Loucy (cell line): ENCODE results near the gene MLST8.

Source experiments
- H2AFZ ChIP-seq: fragments of 200-600 bp; sonication (generic); 2 replicates; pipeline ENCODE4 v1.6.0; 2016; ENCODE audit warnings: antibody characterized with exemption, mild to moderate bottlenecking, low read length, moderate library complexity
- H3F3A ChIP-seq: fragments of 200-600 bp; 2 replicates; pipeline ENCODE4 v1.6.0; 2016; ENCODE audit warnings: antibody characterized with exemption, low read depth, mild to moderate bottlenecking
- H3K27me3 ChIP-seq: fragments of 200-600 bp; sonication (generic); 2 replicates; pipeline ENCODE4 v1.6.1; 2014; ENCODE audit warnings: low read length, mild to moderate bottlenecking; ENCODE audit not compliant: insufficient read depth, poor library complexity, severe bottlenecking
- H3K36me3 ChIP-seq: fragments of 200-600 bp; sonication (generic); 2 replicates; pipeline ENCODE4 v1.6.1; 2016; ENCODE audit warnings: low read length; ENCODE audit not compliant: insufficient read depth
- H3K4me1 ChIP-seq: fragments of 200-600 bp; sonication (generic); 2 replicates; pipeline ENCODE4 v1.5.1; 2014; ENCODE audit warnings: low read length, mild to moderate bottlenecking; ENCODE audit not compliant: insufficient read depth, poor library complexity, severe bottlenecking
- H3K4me2 ChIP-seq: fragments of 200-600 bp; sonication (generic); 2 replicates; pipeline ENCODE4 v1.6.0; 2014; ENCODE audit warnings: antibody characterized with exemption, low read length, low read depth, mild to moderate bottlenecking; ENCODE audit not compliant: poor library complexity, severe bottlenecking
- H3K4me3 ChIP-seq: fragments of 200-600 bp; sonication (generic); 2 replicates; pipeline ENCODE4 v1.5.1; 2014; ENCODE audit warnings: low read length, mild to moderate bottlenecking, mixed read lengths; ENCODE audit not compliant: poor library complexity, severe bottlenecking
- H3K79me2 ChIP-seq: fragments of 200-600 bp; sonication (generic); 2 replicates; pipeline ENCODE4 v1.6.1; 2014; ENCODE audit warnings: low read length; ENCODE audit not compliant: insufficient read depth
- H3K9ac ChIP-seq: fragments of 200-600 bp; sonication (generic); 2 replicates; pipeline ENCODE4 v1.6.0; 2014; ENCODE audit warnings: mild to moderate bottlenecking, low read depth, low read length, moderate library complexity; ENCODE audit not compliant: poor library complexity, severe bottlenecking
- H3K9me2 ChIP-seq: fragments of 200-600 bp; sonication (generic); replicated peaks from 2 replicates; pipeline ENCODE4 v1.6.1; 2016; ENCODE audit warnings: low read depth, low read length, mixed read lengths
- H3K9me3 ChIP-seq: fragments of 200-600 bp; sonication (generic); 2 replicates; pipeline ENCODE4 v1.6.1; 2014; ENCODE audit warnings: mild to moderate bottlenecking, antibody characterized with exemption, low read length, low read depth; ENCODE audit not compliant: insufficient read depth
- H4K20me1 ChIP-seq: fragments of 200-600 bp; sonication (generic); 2 replicates; pipeline ENCODE4 v1.6.0; 2014; ENCODE audit warnings: antibody characterized with exemption, low read length, mild to moderate bottlenecking; ENCODE audit not compliant: insufficient read depth, poor library complexity, severe bottlenecking
- EZH2phosphoT487 ChIP-seq: fragments of 200-600 bp; IDR thresholded peaks from 2 replicates; pipeline ENCODE4 v1.6.1; 2018; ENCODE audit warnings: antibody characterized with exemption, mild to moderate bottlenecking, moderate library complexity, borderline replicate concordance
- TF ChIP-seq, protein P1 (sequence below): fragments of 200-600 bp; sonication (generic); conservative IDR thresholded peaks from 2 replicates; pipeline ENCODE4 v1.5.1; 2014; ENCODE audit warnings: mild to moderate bottlenecking, antibody characterized with exemption, low read length

MLST8 gene

DNA sequence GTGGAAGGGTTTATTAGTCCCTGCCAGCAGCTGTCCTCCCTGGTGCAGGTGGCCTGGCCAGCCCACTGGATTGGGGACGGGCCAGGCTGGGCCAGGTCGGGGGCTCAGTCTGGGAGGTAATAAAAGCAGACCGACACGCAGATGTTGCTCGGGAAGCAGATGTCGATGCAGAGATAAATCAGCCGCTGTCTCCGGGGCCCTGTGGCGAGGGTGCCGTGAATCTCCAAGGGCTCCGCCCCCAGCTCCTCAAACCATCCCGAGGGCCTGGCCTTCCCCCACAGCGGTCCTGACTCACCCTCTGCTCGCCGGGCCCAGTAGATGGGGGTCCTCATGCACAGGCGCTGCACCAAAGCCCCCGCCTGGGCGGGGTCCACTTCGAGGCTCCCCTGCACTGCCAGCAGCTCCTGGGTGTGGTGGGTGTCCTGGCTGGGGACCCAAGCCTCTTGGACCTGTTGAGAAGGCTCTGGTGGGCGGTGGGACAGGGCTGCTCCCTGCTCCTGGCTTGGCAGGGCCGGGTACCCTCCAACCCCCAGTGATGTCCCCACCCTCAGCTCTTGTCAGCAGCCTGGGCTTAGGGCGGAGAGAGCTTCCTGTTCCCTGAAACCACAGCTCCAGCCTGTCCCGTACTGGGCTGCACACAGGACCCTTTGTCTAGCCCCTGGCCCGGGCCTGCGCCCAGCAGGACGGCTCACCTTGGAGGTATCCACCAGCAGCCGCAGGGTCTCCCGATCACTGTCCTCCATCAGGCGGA is 4.2 kb downstream of the MLST8 start:
- H3K9ac ChIP-seq, result no peak overlapping the region
- peaks cover 5% of the 10 kb centered on the region for H3K4me1 ChIP-seq
- no peaks in the 10 kb centered on the region; the same call in 1 of the 2 replicates for H3K36me3 ChIP-seq
- H3F3A ChIP-seq, result no peaks in the 10 kb centered on the region
- H3K4me3 ChIP-seq, result no peak overlapping the region
- H3K27me3 ChIP-seq, result no peaks in the 10 kb centered on the region
- H2AFZ ChIP-seq, result no peak overlapping the region
- no peaks in the 10 kb centered on the region for H3K9me2 ChIP-seq
- no peaks in the 10 kb centered on the region for H4K20me1 ChIP-seq
- peaks cover 22% of the 10 kb centered on the region for H3K79me2 ChIP-seq
- H3K9me3 ChIP-seq, result no peaks in the 10 kb centered on the region
- no peak overlapping the region for H3K4me2 ChIP-seq
- no peak for TF ChIP-seq EZH2phosphoT487
- TF ChIP-seq, protein P1, sequence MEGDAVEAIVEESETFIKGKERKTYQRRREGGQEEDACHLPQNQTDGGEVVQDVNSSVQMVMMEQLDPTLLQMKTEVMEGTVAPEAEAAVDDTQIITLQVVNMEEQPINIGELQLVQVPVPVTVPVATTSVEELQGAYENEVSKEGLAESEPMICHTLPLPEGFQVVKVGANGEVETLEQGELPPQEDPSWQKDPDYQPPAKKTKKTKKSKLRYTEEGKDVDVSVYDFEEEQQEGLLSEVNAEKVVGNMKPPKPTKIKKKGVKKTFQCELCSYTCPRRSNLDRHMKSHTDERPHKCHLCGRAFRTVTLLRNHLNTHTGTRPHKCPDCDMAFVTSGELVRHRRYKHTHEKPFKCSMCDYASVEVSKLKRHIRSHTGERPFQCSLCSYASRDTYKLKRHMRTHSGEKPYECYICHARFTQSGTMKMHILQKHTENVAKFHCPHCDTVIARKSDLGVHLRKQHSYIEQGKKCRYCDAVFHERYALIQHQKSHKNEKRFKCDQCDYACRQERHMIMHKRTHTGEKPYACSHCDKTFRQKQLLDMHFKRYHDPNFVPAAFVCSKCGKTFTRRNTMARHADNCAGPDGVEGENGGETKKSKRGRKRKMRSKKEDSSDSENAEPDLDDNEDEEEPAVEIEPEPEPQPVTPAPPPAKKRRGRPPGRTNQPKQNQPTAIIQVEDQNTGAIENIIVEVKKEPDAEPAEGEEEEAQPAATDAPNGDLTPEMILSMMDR, result no peak

DNA sequence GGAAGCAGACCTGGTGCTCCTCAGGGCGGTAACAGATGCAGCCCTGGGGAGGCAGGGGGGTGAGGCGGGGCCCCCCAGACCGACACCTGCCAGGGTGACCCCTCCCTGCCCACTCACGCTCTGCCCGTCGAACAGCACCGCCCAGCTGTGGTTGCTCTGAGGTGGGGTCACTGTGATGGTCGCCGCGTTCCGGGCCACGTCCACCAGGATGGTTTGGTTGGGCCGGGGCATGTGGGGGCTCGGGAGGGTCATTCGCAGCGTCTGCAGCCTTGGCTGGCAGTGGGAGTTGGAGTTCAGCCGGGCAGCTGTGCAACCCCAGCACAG is 4.7 kb downstream of the MLST8 start:
- Histone ChIP-seq H3K4me1 (peaks cover 5% of the 10 kb centered on the region), H3K27me3 (no peaks in the 10 kb centered on the region), H3F3A (no peaks in the 10 kb centered on the region), H3K9ac (no peak overlapping the region), H3K9me3 (no peaks in the 10 kb centered on the region), H3K4me2 (no peak overlapping the region), H4K20me1 (no peaks in the 10 kb centered on the region), H2AFZ (no peak overlapping the region), H3K79me2 (peaks cover 22% of the 10 kb centered on the region), H3K36me3 (no peaks in the 10 kb centered on the region; the same call in 1 of the 2 replicates), H3K9me2 (no peaks in the 10 kb centered on the region), H3K4me3 (no peak overlapping the region)
- TF ChIP-seq, protein P1, result no peak
- no peak for TF ChIP-seq EZH2phosphoT487

DNA sequence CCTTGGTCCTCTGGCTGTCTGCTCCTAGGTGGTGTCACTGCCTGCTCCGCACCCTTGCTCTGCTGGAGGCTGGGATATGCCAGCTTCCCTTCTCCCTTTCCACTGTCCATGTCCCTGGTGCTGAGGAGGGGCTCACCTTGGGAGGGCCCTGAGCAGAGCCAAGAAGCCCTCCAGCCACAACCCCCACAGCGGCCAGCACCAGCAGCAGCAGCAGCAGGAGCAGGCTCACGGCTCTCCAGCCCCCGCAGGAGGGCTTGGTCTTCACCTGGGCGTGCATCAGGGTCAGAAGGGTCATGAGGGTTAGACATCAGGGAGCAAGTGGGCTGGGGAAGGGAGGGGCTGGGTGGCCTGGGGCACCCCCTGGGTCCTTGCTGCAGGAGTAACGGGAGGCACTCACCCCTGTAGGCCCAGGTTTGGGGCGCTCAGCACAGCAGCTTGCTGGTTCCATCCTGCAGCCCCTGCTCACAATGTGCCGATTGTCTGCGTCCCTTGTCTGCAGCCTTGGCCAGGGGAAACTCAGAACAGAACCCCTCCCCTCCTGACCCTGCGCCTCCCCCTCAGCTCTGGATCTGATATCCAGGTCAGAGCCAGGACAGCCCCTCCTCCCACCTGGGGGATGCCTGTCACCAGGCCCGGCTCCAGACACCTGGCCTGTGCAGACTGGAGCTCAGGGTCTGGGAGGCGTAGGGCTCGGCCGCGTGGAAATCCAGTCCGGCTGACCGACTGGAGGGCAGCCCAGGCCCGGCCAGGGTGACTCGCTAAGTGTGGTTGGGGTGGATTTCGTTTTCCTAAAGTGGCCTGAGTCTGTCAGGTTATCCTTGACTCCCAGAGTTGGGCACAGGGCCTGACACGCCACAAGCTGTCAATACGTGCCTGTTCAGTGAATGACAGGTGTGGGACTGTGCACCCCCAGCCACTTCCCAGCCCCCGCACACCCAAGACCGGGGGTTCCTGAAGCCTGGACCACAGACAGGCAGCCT is 5.4 kb downstream of the MLST8 start, which contains the start of gene BRICD5:
Gene BRICD5 (minus strand): TSS at position 478 of the 980 bp plus-strand sequence. CDS start 30 bp downstream, at position 448.
- Histone ChIP-seq H3K4me2 (no peak within 1 kb of the TSS), H3K9ac (no peak within 1 kb of the TSS)

More for the DNA sequence above, 5.4 kb downstream of the MLST8 start, which contains the start of gene BRICD5:
- peaks cover 22% of the 10 kb centered on the region for H3K79me2 ChIP-seq
- no peak within 1 kb of the TSS for H3K4me3 ChIP-seq
- H3K36me3 ChIP-seq, result no peaks in the 10 kb centered on the region; the same call in 1 of the 2 replicates
- H2AFZ ChIP-seq, result no peak within 1 kb of the TSS
- no peaks in the 10 kb centered on the region for H3K27me3 ChIP-seq
- TF ChIP-seq EZH2phosphoT487, result no peak
- TF ChIP-seq, protein P1, result no peak
- H3F3A ChIP-seq, result no peaks in the 10 kb centered on the region
- H3K9me2 ChIP-seq, result no peaks in the 10 kb centered on the region
- H3K9me3 ChIP-seq, result no peaks in the 10 kb centered on the region
- H3K4me1 ChIP-seq, result peaks cover 5% of the 10 kb centered on the region
- no peaks in the 10 kb centered on the region for H4K20me1 ChIP-seq
